HG03103 (cell line): ENCODE measurements around the gene YPEL4.
A peak's percentile ranks its signal among the peaks of the same experiment; 100 is the strongest.
"Not testable (repeated sequence)": the region's sequence is repeated elsewhere in the genome, so short reads cannot be mapped to it uniquely, and the experiment has no call there.

ENCODE experiments used
- ATAC-seq: cut with Tn5 transposase; IDR thresholded peaks from one replicate; pipeline ENCODE4 v1.9.1; 2021; ENCODE audit warnings: low read depth; ENCODE audit not compliant: unreplicated experiment

Gene YPEL4, protein sequence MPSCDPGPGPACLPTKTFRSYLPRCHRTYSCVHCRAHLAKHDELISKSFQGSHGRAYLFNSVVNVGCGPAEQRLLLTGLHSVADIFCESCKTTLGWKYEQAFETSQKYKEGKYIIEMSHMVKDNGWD

DNA sequence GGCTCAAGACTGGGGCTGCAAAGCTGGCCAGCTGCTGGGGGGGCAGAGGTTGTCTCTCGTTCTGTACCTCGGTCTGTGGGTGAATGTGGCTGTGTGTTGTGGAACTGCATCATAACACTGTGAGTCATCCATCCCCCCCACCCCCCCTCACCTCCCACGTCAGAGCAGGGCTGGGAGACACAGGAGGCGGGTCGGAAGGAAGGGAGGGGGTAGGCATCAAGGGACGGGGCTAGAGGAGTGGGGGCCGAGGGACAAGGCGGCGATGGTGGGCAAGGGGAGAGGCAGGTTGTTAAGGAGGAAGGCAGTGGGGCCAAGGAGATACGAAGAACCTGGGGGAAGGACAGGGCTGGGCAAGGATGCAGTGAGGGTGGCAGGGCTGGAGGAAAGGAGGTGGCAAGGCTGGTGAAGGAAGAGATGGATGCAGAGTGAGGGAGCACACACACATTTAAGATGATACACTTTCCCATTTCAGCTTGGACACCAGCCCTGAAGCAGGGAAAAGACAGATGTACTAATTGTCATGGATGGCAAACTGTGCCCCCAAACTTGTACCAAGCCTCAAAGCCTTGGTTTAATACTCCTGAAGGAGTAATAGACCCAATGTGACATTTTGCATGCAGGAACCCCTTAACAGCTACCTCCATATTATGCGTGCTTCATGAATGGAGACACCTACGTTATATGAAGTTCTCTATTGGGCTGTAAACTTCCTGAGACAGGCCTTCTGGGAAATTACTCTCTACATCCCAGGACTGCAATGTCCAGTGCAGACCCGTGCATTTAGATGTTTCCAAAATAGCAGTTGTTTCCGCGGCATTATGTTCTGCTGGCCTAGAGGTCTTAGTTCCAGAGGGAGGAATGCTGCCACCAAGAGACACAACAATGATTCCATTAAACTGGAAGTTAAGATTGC lies at the start of gene YPEL4:
Gene YPEL4, minus strand, starts transcription at position 87 of the 913 bp plus-strand sequence. CDS start 2,805 bp downstream, outside the sequence.
- ATAC-seq = no peak

DNA sequence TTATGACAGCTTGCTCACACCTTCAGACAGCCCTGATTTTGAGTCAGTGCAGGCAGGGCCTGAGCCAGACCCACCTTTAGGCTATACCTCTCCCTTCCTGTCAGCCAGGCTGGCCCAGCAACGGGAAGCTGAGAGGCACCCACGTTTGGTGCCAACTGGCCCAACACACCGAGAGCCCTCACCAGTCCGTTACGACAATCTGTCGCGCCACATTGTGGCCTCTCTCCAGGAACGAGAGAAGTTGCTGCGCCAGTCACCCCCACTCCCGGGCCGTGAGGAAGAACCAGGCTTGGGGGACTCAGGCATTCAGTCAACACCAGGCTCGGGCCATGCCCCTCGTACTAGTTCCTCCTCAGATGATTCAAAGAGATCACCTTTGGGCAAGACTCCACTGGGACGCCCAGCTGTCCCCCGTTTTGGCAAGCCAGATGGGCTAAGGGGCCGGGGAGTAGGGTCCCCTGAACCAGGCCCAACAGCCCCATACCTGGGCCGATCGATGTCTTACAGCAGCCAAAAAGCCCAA lies 49.2 kb upstream of the YPEL4 start:
- ATAC-seq = no peak

DNA sequence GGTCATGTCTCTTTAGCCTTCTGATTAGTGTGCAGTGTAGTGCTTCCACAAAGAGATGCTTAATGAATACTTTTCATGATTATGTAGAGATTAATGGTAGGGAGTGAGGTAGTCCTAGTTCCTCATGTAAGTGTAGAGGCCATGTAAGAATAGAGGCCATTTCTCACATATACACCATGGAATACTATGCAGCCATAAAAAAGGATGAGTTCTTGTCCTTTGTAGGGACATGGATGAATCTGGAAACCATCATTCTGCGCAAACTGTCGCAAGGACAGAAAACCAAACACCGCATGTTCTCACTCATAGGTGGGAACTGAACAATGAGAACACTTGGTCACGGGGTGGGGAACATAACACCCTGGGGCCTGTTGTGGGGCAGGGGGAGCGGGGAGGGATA lies 40.8 kb upstream of the YPEL4 start:
- ATAC-seq = not testable (repeated sequence)

DNA sequence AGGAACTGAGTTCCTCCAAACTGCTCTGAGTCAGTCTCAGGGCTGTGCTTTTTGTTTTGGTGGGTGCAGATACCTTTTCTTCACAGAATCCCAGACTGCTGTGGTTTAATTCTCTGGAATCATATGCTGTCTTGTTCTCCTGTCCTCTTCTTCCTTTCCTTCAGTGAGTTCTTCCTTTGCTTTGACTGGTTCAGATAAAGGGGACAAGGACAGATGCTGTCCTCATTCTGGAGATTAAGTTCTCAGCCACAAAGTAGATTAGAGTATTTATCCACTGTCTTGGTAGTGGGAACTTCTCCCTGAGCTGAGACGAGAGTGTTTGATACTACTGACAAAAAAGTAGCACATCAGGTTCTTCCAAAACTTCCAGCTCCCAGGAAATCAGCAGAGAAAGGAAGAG lies 31.5 kb upstream of the YPEL4 start:
- no peak for ATAC-seq

DNA sequence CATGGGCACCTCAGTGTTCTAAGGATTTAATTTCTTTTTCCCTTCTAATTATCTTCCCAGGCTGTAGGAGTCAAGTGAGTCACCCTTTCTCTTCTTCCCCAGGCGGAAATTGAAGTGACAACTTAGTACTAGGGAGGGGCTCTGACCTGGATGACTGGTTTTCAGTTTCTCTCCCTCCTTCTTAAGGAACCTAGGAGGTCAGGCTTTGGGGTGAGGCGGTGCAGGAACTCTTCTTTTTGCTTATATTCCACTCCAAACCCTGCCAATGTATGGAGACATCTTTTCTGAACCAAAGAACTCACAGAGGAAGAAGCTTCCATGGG lies 30.8 kb upstream of the YPEL4 start:
- ATAC-seq = no peak

DNA sequence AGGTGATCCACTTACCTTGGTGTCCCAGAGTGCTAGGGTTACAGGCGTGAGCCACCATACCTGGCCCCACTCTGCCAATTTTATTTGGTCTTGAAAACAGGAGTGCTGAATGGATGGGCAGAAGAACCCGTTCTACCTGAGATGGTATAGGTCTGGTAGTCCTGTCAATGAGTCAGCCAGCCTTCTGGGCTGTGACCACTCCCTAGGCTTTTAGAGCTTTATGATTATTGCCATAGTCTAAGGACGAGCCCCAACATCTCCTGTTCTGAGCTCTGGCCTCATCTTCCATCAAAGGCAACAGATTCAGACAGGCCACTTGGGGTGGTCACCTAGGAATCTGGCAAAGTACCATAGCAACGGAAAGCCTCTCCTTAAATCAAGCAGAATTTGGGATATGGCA lies 29.7 kb upstream of the YPEL4 start:
- no peak for ATAC-seq

DNA sequence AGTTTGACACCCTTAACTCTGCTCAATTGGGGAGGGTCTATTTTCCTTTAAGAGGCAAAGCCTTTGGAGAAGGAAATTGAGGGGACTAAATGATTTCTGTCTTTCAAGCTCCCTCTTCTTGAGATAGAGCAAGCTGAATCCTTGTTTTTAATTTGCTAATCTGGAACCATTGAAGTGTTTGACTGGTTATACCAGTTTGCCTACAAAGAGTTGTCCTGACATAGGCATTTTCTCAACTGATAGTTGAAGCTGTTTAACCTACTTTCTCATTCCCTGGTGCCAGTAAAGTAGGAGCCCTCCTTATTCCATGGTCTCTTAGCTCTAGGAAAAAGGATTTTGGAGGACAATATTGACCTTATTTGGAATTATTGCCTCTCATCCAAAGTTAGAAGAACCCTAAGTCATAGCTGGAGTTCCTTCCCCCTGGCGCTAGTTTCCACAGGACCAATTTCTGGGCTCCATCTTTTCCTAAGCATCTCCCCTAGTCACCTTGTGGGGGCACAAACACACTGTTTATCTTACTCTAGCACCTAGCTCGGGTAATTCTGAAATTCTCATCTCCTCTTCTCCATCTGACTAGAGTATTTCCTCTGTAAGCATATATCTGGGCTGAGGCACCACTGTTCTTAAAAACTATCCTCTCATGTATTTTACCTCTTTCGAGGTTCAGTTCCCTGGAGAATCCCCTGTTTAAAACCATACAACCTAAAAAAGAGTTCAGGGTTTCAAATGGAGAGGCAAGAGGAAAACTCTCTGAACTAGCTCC lies 25.6 kb upstream of the YPEL4 start:
- no peak for ATAC-seq

DNA sequence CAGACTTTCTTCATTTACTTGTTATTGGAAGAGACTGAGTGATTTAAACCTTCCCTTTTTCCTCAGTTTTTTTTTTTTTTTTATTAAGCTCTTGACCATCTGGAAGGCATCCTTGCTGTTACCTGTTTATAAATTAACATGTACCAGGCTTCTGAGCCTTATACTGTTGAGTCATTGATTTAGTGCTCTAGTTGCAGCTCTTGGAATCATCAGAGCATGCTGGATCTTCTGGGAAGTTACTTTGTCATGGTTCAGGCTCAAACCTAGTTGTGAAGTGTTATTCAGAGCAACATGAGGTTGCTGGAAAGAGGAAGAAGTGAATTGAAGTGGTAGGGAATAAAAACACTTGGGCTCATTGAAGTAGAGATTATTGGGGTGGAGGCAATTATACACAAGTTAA lies 24.5 kb upstream of the YPEL4 start:
- ATAC-seq = no peak

DNA sequence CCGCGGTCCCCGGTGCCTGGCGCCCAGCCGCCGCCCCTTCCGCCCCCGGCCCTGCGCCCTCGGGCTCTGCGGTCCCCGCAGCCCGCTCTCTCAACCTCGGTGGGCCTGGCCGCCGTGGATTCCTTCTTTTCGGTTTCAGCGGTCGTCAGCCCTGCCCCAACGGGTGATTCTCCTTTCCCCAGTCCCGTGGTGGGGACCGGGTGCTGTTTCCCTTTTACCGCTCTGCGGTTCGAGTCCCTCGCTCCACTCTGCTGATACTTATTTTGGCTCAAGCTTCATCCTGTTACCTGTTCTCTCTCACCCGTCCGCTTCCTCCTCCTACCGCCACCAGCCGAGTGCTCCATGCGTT lies 18.7 kb upstream of the YPEL4 start:
- ATAC-seq = peak; percentile 3

DNA sequence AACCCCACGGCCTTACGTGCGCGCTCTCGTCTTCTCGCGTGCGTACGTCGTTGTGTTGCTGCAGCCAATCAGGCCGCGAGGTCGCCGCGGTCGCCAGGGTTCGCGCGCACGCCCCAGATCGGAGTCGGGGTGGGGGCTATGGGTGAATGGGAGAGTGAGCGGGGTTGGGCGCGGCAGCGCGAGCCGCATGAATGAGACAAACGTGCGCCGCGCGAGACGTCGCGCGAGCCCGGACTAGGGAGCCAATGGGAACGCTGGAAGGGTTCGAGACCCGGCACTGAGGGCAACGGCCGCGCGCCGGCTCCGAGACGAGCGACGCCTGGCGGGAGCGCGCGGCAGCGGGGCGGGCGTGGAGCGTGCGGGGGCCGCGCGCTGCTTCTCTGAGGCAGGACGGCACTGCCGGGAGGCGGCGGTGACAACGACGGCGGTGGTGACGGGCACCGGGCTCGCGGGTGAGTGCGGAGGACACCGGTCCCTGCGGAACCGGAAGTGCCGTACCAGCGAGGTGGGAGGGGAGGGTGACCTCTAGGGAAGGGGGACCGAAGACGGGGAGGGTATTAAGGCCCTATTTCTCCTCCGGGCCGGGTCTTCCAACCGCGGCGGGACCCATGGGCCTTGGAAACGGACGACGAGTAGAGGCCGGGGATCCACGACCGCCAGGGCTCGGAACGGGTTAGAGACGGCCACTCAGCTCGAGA lies 18.2 kb upstream of the YPEL4 start, which contains the start of gene ZDHHC5:
Gene ZDHHC5, plus strand, starts transcription at position 379 of the 698 bp plus-strand sequence. CDS start 4,977 bp downstream, outside the sequence.
- ATAC-seq = peak; percentile 77

DNA sequence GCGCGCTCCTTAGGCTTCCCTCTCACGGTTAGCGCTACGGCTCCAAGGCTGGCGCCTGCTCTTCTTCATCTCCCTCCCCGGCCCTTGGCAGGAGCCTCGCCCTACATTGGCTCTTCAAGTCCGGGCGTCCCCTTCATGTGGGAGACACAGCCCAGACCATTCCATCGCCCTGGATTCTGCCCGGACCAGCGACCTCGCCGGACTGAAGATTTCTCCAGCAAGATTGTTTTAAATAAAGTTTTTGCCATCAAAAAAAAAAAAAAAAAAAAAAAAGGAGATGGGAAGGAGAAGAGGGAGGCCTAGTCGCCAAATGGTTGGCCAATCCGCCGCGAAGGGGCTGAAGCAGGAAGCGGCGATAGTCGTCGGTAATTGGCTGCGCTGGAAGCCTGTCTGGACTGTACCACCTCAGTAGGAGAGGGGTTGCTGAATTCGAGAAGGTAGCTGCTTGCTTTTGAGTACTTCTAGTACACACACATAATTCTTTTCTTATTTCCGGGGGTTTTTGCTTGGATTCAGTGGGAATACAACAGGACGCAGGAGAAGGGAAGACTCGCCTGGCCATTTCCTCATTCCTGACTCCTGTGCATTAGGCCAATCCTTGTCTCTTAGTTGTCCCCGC lies 17.5 kb upstream of the YPEL4 start:
- ATAC-seq = peak; percentile 44

DNA sequence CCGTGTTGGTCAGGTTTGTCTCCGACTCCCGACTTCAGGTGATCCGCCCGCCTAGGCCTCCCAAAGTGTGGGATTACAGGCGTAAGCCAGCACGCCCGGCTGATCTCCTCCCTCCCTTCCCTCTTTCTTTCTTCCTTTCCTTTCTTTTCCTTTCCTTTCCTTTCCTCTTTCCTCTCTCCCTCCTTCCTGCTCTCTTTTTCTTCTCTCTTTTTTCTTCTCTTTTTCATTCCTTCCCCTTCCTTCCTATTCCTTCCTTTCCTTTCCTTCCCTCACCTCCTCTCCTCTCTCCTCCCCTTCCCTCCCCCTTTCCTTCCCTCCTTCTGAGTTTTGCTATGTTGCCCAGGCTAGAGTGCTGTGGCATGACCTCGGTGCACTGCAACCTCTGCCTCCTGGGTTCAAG lies 14.3 kb upstream of the YPEL4 start:
- no peak for ATAC-seq

DNA sequence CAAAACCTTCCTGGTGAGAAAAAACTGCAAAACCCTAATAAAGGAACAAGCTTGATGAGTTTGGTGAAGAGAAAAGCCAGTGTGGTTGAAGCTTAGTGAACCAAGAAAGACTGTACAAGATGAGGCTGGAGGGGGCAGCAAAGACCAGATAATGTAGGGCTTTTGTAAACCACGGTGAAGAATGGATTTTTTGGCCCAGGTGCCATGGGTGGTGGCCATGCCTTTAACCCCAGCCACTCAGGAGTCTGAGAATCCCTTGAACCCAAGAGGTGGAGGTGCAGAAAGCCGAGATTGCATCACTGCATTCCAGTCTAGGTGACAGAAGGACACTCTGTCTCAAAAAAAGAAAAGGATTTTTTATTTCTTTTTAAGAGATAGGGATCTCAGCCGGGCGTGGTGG lies 13.2 kb upstream of the YPEL4 start:
- ATAC-seq = no peak

DNA sequence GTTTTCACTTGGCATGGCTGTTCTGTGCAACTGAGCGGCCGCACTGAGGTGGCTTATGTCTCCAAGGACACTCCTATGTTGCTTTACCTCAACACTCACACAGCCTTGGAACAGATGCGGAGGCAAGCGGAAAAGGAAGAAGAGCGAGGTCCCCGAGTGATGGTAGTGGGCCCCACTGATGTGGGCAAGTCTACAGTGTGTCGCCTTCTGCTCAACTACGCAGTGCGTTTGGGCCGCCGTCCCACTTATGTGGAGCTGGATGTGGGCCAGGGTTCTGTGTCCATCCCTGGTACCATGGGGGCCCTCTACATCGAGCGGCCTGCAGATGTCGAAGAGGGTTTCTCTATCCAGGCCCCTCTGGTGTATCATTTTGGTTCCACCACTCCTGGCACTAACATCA lies 10.0 kb upstream of the YPEL4 start:
- ATAC-seq = no peak

DNA sequence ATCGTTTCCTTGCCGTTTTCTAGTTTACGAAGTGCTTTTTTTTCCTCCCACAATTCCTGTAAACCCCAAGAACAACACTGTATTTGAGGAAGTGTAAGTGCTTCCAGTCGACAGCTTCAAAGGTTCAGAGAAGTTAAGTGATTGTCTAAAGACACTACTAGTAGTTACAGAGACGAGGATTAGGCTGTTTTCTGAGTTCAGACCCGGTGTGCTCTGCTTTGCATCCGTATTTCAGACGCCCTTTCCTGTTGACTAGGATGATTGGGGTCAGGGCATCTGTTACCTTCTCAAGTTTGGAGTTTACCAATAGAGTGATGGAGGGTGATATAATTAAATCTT lies 8.3 kb upstream of the YPEL4 start:
- no peak for ATAC-seq

DNA sequence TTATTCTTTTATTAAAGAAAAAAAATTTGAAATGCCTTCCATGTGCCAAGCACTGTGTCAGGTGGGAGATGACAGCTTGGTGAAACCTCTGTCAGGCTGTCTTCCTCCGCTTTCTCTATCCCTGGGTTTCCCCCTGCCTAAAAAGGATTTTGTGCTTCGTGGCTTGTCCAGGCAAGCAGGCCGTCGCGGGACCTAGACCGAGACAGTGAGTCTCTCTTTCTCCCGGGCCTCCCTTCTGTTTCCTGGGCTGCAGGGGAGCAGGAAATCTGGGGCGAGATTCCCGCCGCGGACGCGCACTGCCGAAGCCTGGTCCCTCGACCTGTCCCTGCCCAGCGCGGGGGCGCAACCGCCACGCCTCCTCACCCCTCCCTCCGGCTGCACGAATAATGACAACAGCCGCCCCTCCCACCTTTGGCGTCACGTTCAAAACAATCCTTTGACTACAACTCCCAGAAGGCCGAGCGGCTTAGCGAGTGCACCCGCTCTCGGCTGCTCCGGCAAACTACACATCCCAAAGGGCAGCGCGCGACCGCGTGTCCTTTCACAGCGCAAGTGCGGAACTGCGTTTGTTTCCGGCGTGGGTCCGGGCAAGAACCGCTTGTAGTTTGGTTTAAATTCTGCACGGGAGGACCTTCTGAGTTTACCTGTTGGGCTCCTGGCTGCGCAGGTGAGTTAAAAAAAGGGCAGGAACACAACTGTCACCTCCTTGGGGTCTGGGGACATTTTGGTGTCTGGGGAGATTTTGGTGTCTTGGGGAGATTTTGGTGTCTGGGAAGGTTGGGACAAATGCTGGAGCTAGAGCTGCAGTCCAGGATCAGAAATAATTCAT lies 7.7 kb upstream of the YPEL4 start, which contains the start of gene CLP1:
Gene CLP1, plus strand, starts transcription at position 569 of the 829 bp plus-strand sequence. CDS start 1,715 bp downstream, outside the sequence.
- ATAC-seq = peak; percentile 99

DNA sequence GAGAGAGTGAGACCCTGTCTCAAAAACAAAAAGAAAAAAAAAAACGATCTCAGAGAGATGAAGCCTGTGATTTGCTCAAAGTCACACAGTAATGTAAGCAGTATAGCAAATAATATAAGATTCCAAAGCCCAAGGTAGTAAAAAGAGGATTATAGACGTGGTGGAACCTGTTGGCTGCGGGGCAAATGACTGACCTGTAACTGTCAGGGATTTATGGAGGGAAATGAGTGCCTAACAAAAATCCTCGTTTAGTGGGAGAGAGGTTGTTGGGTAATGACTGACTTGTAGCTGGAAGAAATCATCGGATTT lies 7.1 kb upstream of the YPEL4 start:
- no peak for ATAC-seq

DNA sequence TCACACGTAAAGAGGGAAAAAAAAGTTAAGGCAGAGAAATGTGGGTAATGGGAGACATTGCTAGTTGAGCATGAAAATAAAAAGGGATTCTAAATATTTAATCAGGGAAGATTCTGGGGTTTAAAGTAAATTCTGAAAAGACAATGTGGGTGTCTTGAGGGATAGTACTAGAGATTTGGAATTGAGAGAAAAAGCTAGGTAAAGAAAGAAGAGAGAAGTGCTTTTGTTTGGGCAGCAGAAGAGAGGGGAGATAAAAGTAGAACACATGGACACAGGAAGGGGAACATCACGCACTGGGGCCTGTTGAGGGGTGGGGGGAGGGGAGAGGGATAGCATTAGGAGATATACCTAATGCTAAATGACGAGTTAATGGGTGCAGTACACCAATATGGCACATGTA lies 3.5 kb upstream of the YPEL4 start:
- no peak for ATAC-seq

DNA sequence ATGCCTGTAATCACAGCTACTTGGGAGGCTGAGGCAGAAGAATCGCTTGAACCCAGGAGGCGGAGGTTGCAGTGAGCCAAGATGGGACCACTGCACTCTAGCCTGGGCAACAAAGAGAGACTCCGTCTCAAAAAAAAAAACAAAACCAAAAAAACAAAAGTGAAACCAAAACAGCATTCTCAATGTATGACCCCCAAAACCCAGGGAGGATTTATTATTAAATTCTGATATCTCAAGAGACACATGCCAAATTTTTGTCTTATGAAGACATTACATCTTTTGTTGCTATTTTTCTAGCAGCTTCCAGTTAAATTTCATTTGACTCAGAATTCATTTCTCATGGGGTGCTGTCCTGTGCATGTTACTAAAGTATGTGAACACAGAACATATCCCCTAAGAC lies 3.0 kb upstream of the YPEL4 start:
- ATAC-seq = no peak

DNA sequence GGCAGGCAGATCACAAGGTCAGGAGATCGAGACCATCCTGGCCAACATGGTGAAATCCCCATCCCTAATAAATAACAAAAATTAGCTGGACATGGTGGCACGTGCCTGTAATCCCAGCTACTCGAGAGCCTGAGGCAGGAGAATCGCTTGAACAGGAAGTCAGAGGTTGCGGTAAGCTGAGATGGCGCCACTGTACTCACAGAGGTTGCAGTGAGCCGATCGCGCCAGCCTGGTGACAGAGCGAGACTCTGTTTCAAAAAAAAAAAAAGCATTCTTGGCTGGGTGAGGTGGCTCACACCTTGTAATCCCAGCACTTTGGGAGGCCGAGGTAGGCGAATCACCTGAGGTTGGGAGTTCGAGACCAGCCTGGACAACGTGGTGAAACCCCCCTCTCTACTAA lies 2.5 kb upstream of the YPEL4 start:
- not testable (repeated sequence) for ATAC-seq
